B cell (primary cell): ENCODE measurements around the gene NDUFS3. TPM values are rescaled to one million over a fixed set of nuclear protein-coding genes. Genes with fewer than 3 reads are reported as not detected.

ENCODE experiments used
- ATAC-seq: fragments of 200-7000 bp; cut with Tn5 transposase; one replicate; pipeline ENCODE4 v1.10.0; 2021; ENCODE audit warnings: low read depth, mild to moderate bottlenecking, moderate number of reproducible peaks, moderate library complexity
- CTCF ChIA-PET: fragments of 350-600 bp; sonication (Branson Sonifier 250); formaldehyde crosslinking; loops from one replicate; lab custom pipeline; 2021; ENCODE audit warnings: antibody characterized with exemption, inconsistent platforms; lab: Charles Lee
- POLR2A ChIA-PET: fragments of 350-600 bp; sonication (Branson Sonifier 250); formaldehyde crosslinking; loops from one replicate; lab custom pipeline; 2021; ENCODE audit warnings: antibody characterized with exemption; lab: Charles Lee
- DNase-seq: peaks from one replicate; pipeline ENCODE4 v3.0.0; 2013
- H2AFZ ChIP-seq: 2 replicates; pipeline ENCODE4 v1.6.1; 2012; ENCODE audit warnings: mild to moderate bottlenecking, low read depth, low read length; ENCODE audit not compliant: insufficient read depth, poor library complexity, severe bottlenecking
- H3K27ac ChIP-seq, 2 donors: 1 replicate in 1 of 2; 2 replicates in 1 of 2; pipeline ENCODE4 v1.5.1; 2012 to 2013; ENCODE audit warnings: low read length in 2 of 2, mild to moderate bottlenecking in 2 of 2, moderate library complexity in 1 of 2
- H3K27me3 ChIP-seq, 4 experiments: fragments of 200-600 bp in 1 of 4; sonication (generic) in 1 of 4; replicated peaks in 1 of 4; 1 replicate in 2 of 4; 2 replicates in 2 of 4; pipeline versions ENCODE4 v1.6.1 to v1.7.0; 2013 to 2016; ENCODE audit warnings: low read length in 3 of 4, mild to moderate bottlenecking in 2 of 4, mixed read lengths in 1 of 4, moderate library complexity in 1 of 4; ENCODE audit not compliant: insufficient read depth in 4 of 4, control insufficient read depth in 3 of 4; ENCODE audit errors: control extremely low read depth in 1 of 4
- H3K36me3 ChIP-seq, 2 experiments: replicated peaks in 1 of 2; 1 replicate in 1 of 2; 2 replicates in 1 of 2; pipeline versions ENCODE4 v1.6.1 to v1.7.1; 2013; ENCODE audit warnings: low read length in 1 of 2; ENCODE audit not compliant: insufficient read depth in 2 of 2, control insufficient read depth in 1 of 2; ENCODE audit errors: control extremely low read depth in 1 of 2, extremely low read depth in 1 of 2
- H3K4me1 ChIP-seq, 2 donors: fragments of 200-600 bp in 1 of 2; sonication (generic) in 1 of 2; 1 replicate in 1 of 2; 2 replicates in 1 of 2; pipeline versions ENCODE4 v1.5.1 to v1.6.1; 2013 to 2017; ENCODE audit warnings: low read length in 2 of 2; ENCODE audit not compliant: control insufficient read depth in 2 of 2, insufficient read depth in 2 of 2
- H3K4me2 ChIP-seq: replicated peaks from 2 replicates; pipeline ENCODE3; 2012; ENCODE audit warnings: mild to moderate bottlenecking, low read depth, low read length; ENCODE audit not compliant: poor library complexity, severe bottlenecking
- H3K4me3 ChIP-seq, 5 experiments: fragments of 200-600 bp in 1 of 5; sonication (generic) in 1 of 5; 1 replicate in 3 of 5; 2 replicates in 2 of 5; pipeline versions ENCODE4 v1.5.1 to v1.7.0; 2011 to 2016; ENCODE audit warnings: low read length in 4 of 5, mild to moderate bottlenecking in 4 of 5, low read depth in 2 of 5, control low read depth in 1 of 5, moderate library complexity in 1 of 5; ENCODE audit not compliant: insufficient read depth in 1 of 5; ENCODE audit errors: control extremely low read depth in 1 of 5, extremely low read depth in 1 of 5
- H3K79me2 ChIP-seq: fragments of 200-600 bp; sonication (generic); one replicate; pipeline ENCODE4 v1.6.0; 2016; ENCODE audit warnings: low read length; ENCODE audit not compliant: control insufficient read depth, insufficient read depth
- H3K9ac ChIP-seq: fragments of 200-600 bp; sonication (generic); 2 replicates; pipeline ENCODE4 v1.6.1; 2017; ENCODE audit warnings: mild to moderate bottlenecking, low read length, moderate library complexity
- H3K9me3 ChIP-seq, 3 donors: one replicate each; pipeline versions ENCODE4 v1.6.1 to v1.7.1; 2013; ENCODE audit warnings: low read length in 2 of 3; ENCODE audit not compliant: control insufficient read depth in 2 of 3, insufficient read depth in 1 of 3; ENCODE audit errors: control extremely low read depth in 1 of 3
- H4K20me1 ChIP-seq: 2 replicates; pipeline ENCODE4 v1.6.0; 2012; ENCODE audit warnings: mild to moderate bottlenecking, low read length; ENCODE audit not compliant: insufficient read depth, control insufficient read depth, poor library complexity, severe bottlenecking
- H3K27ac Mint-ChIP-seq: one replicate; pipeline ENCODE4 v1.8.0; 2021; ENCODE audit warnings: mixed read lengths
- H3K27me3 Mint-ChIP-seq: one replicate; pipeline ENCODE4 v1.8.0; 2021; ENCODE audit warnings: mixed read lengths
- H3K4me1 Mint-ChIP-seq: one replicate; pipeline ENCODE4 v1.8.0; 2021; ENCODE audit warnings: mixed read lengths
- H3K4me3 Mint-ChIP-seq: one replicate; pipeline ENCODE4 v1.8.0; 2021; ENCODE audit warnings: mixed read lengths
- H3K9me3 Mint-ChIP-seq: one replicate; pipeline ENCODE4 v1.8.0; 2022; ENCODE audit warnings: mixed read lengths; ENCODE audit not compliant: insufficient read depth
- CTCF ChIP-seq: fragments of 200-600 bp; IDR thresholded peaks from one replicate; pipeline ENCODE4 v1.8.0; 2022; ENCODE audit warnings: antibody characterized with exemption, mild to moderate bottlenecking
- EZH2 ChIP-seq: IDR thresholded peaks from 2 replicates; pipeline ENCODE4 v1.6.1; 2012; ENCODE audit warnings: borderline replicate concordance, low read depth, mild to moderate bottlenecking, moderate library complexity, low read length; ENCODE audit not compliant: insufficient read depth, poor library complexity, severe bottlenecking
- WGBS: methylation state at CpG from one replicate; pipeline ENCODE4 v1.1.5; 2013; ENCODE audit warnings: missing lambda C conversion rate; ENCODE audit not compliant: insufficient coverage; 5-methylcytosine and 5-hydroxymethylcytosine counted together
- intact Hi-C: fragments of 100-400 bp; cut with micrococcal nuclease; formaldehyde crosslinking; loops from one replicate; pipeline ENCODE4 v1.10.0; 2022
- polyA plus RNA-seq: library from polyadenylated mRNA; depleted of rRNA; stranded (reverse); fragments of >200 nt; gene quantifications from 2 replicates; pipeline ENCODE4 v1.2.3, GENCODE V29; 2012
- total RNA-seq, 2 donors: library from RNA; stranded (reverse); fragments of 120-200 nt in 1 of 2; gene quantifications; 1 replicate in 1 of 2; 2 replicates in 1 of 2; pipeline versions ENCODE4 v1.2.3 to v1.2.4, GENCODE V29; 2013 to 2022

NDUFS3 gene
- total and polyA plus RNA-seq, 2 donors (not counting 1 experiment from before 2014, with no cell fraction given): 78.5 to 79.5 TPM

DNA sequence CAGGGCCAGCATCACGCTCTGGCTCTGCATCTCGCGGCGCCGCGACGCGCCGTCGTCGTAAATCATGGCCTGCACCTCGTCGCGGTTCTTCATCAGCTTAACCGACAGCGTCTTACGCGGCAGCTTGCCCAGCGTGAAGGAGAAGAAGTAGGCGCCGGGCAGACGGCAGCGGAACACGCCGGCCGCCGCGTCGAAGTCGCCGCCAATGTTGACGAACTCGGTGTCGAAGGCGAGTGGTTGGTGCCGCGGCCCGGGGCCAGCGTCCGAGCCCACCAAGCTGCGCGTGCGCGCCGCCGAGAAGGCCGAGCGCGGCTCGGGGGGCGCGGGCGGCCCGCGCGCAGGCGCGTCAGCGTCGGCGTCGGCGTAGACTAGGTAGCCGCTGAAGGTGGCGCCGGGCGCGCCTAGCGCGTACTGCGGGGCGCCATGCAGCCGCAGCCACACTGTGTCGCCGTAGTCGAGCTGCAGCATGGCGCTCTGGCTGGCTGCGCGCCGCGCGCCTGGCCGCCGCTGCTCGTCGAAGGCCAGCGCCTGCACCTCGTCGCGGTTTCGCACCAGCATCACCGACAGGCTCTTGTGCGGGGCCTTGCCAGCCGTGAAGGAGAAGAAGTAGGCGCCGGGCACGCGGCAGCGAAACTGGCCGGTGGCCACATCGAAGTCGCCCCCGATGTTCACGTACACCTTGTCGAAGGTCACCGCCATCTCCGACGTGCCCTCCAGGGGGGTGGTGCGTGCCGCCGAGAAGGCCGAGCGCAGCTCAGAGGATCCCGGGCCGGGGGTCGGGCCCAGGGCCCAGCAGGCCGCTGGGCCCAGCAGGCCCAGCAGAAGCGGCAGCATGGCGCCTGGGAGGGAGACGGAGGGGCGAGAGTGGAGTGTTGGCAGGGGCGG, 11.3 kb downstream of the NDUFS3 start:
- Histone ChIP-seq H3K27ac (no peak overlapping the region), H4K20me1 (no peaks in the 10 kb centered on the region), H3K4me3 (no peak overlapping the region), H3K9me3 (no peaks in the 10 kb centered on the region), H3K79me2 (no peaks in the 10 kb centered on the region), H3K27me3 (peaks cover 0 to 35% (median 20%) of the 10 kb centered on the region in 4 experiments), H3K9ac (no peak overlapping the region), H3K4me2 (no peak overlapping the region), H2AFZ (no peak overlapping the region), H3K36me3 (peaks cover 0 to 5% of the 10 kb centered on the region in 2 experiments), H3K4me1 (peaks cover 15% of the 10 kb centered on the region in 2 donors)
- TF ChIP-seq EZH2 (no peak), CTCF (no peak)
- WGBS: 96% methylated on average over 110 of the region's 122 CpGs
- POLR2A ChIA-PET: no interaction called here
- Mint-ChIP-seq H3K9me3 (no peaks in the 10 kb centered on the region), H3K4me1 (peaks cover 9% of the 10 kb centered on the region), H3K27me3 (peaks cover 29% of the 10 kb centered on the region), H3K27ac (no peak overlapping the region), H3K4me3 (no peak overlapping the region)
- DNase-seq (no peak), ATAC-seq (no peak)
- intact Hi-C loops: no loop called here
- CTCF ChIA-PET: no interaction called here

- no peak overlapping the region for H3K27ac Mint-ChIP-seq
- no peak for ATAC-seq
- Histone ChIP-seq H3K4me2 (no peak overlapping the region), H3K4me1 (peaks cover 15% of the 10 kb centered on the region in 2 donors), H4K20me1 (no peaks in the 10 kb centered on the region), H3K27ac (no peak overlapping the region), H2AFZ (peak overlapping the region; percentile 33), H3K9me3 (no peaks in the 10 kb centered on the region), H3K27me3 (peaks cover 0 to 40% (median 20%) of the 10 kb centered on the region in 4 experiments), H3K9ac (no peak overlapping the region), H3K79me2 (no peaks in the 10 kb centered on the region), H3K4me3 (no peak overlapping the region), H3K36me3 (no peaks in the 10 kb centered on the region)
- CTCF ChIA-PET: interaction anchor here (0.6 kb wide), 1 partner anchor 20 kb away, joined by 3 read pairs; no protein-coding TSS in a partner anchor
- H3K4me3 Mint-ChIP-seq: no peak overlapping the region
- intact Hi-C loops: no loop called here
- WGBS: 0% methylated on average over 4 of the region's 7 CpGs
- H3K27me3 Mint-ChIP-seq: peaks cover 37% of the 10 kb centered on the region
- peaks cover 9% of the 10 kb centered on the region for H3K4me1 Mint-ChIP-seq
- POLR2A ChIA-PET: interaction anchor here (0.6 kb wide), 2 partner anchors 50 to 311 kb away, joined by 4 to 5 read pairs; no protein-coding TSS in a partner anchor
- H3K9me3 Mint-ChIP-seq: no peaks in the 10 kb centered on the region
- DNase-seq: no peak
- TF ChIP-seq CTCF: no peak
- TF ChIP-seq EZH2: no peak
Measured at GRCh38 chr11:47591764-47592163, 12.9 kb downstream of the NDUFS3 start.
